ENCODE results near the gene BRIX1. TPM values are rescaled to one million over a fixed set of nuclear protein-coding genes. Genes with fewer than 3 reads are reported as not detected.
A peak's percentile ranks its signal among the peaks of the same experiment; 100 is the strongest.

BRIX1 gene
- total RNA-seq, 6 experiments from 2014 or later = 4.9 to 9.4 (median 8.1) TPM

DNA sequence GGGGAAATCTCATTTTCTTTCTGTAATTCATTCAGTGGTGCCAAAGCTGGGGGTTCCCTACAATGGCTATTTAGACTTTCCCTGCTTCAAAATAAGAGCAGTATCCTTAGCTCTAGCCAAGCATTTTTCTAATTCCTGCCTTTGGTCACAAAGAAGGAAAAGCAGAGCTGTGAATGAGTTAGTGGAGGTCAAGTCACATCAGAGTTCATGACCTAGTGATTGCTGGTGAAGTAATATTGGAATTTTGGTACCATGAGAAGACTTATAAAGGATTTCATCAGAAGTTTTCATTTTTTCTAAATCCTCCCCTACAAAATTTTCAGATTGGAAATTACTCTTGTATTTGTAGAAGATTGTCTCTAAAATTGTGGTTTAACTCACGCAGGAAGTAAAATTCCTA, 41.8 kb downstream of the BRIX1 start:
- Histone ChIP-seq H3K4me3 (no peak overlapping the region), H3K27ac (no peak overlapping the region), H3K4me1 (peaks cover 0 to 12% (median 3%) of the 10 kb centered on the region in 4 donors), H3K36me3 (peaks cover 0 to 22% (median 0%) of the 10 kb centered on the region in 4 donors), H3K9me3 (no peaks in the 10 kb centered on the region), H3K27me3 (no peaks in the 10 kb centered on the region)
- intact Hi-C loops (cut with DNase I) = no loop called here
- no peak for TF ChIP-seq POLR2A (IDR thresholded peaks at IDR 0.05)
- TF ChIP-seq, protein P1, sequence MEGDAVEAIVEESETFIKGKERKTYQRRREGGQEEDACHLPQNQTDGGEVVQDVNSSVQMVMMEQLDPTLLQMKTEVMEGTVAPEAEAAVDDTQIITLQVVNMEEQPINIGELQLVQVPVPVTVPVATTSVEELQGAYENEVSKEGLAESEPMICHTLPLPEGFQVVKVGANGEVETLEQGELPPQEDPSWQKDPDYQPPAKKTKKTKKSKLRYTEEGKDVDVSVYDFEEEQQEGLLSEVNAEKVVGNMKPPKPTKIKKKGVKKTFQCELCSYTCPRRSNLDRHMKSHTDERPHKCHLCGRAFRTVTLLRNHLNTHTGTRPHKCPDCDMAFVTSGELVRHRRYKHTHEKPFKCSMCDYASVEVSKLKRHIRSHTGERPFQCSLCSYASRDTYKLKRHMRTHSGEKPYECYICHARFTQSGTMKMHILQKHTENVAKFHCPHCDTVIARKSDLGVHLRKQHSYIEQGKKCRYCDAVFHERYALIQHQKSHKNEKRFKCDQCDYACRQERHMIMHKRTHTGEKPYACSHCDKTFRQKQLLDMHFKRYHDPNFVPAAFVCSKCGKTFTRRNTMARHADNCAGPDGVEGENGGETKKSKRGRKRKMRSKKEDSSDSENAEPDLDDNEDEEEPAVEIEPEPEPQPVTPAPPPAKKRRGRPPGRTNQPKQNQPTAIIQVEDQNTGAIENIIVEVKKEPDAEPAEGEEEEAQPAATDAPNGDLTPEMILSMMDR (IDR thresholded peaks at IDR 0.05) = no peak
- 56% methylated on average over 1 of the region's 1 CpG for WGBS (ENCODE audit: insufficient coverage, low coverage, low lambda C conversion rate, missing lambda C conversion rate)
- DNase-seq (no peak), ATAC-seq (peak; percentile 59 to 90 (median 70))

GRCh38 chr5:34957857-34958690, 42.6 kb downstream of the BRIX1 start:
- ATAC-seq (peak; percentile 91 to 93 (median 92)), DNase-seq (no peak)
- peaks cover 0 to 20% (median 0%) of the 10 kb centered on the region in 4 donors for H3K36me3 ChIP-seq
- H3K27me3 ChIP-seq = no peaks in the 10 kb centered on the region
- H3K4me3 ChIP-seq = no peak overlapping the region
- H3K4me1 ChIP-seq = peaks cover 0 to 12% (median 3%) of the 10 kb centered on the region in 4 donors
- no peaks in the 10 kb centered on the region for H3K9me3 ChIP-seq
- TF ChIP-seq, protein P1 (IDR thresholded peaks at IDR 0.05) = peak; percentile 50 to 65 (median 58)
- TF ChIP-seq POLR2A (IDR thresholded peaks at IDR 0.05) = no peak
- 35% methylated on average over 5 of the region's 5 CpGs for WGBS (ENCODE audit: insufficient coverage, low coverage, low lambda C conversion rate, missing lambda C conversion rate)
- intact Hi-C loops (cut with DNase I) = no loop called here
- no peak overlapping the region for H3K27ac ChIP-seq

GRCh38 chr5:34959323-34959722, 43.8 kb downstream of the BRIX1 start:
- H3K4me3 ChIP-seq = no peak overlapping the region
- no peak for ATAC-seq
- H3K27me3 ChIP-seq = no peaks in the 10 kb centered on the region
- no peak for TF ChIP-seq POLR2A (IDR thresholded peaks at IDR 0.05)
- TF ChIP-seq, protein P1 (IDR thresholded peaks at IDR 0.05) = no peak
- 33% methylated on average over 1 of the region's 1 CpG for WGBS (ENCODE audit: insufficient coverage, low coverage, low lambda C conversion rate, missing lambda C conversion rate)
- intact Hi-C loops (cut with DNase I) = no loop called here
- H3K9me3 ChIP-seq = no peaks in the 10 kb centered on the region
- no peak for DNase-seq
- H3K36me3 ChIP-seq = peaks cover 0 to 12% (median 0%) of the 10 kb centered on the region in 4 donors
- H3K27ac ChIP-seq = no peak overlapping the region
- peaks cover 0 to 12% (median 3%) of the 10 kb centered on the region in 4 donors for H3K4me1 ChIP-seq

- ATAC-seq = no peak
- TF ChIP-seq POLR2A (IDR thresholded peaks at IDR 0.05) = no peak
- TF ChIP-seq, protein P1 (IDR thresholded peaks at IDR 0.05) = no peak
- Histone ChIP-seq H3K27me3 (no peaks in the 10 kb centered on the region), H3K4me3 (no peak overlapping the region), H3K36me3 (no peaks in the 10 kb centered on the region), H3K4me1 (no peaks in the 10 kb centered on the region), H3K9me3 (no peaks in the 10 kb centered on the region), H3K27ac (no peak overlapping the region)
- WGBS (ENCODE audit: insufficient coverage, low coverage, low lambda C conversion rate, missing lambda C conversion rate) = 88% methylated on average over 3 of the region's 4 CpGs
- intact Hi-C loops (cut with DNase I) = no loop called here
- no peak for DNase-seq
Observed at GRCh38 chr5:34967540-34967939, 52.0 kb downstream of the BRIX1 start.
